Fibroblast of gingiva (primary cell): ENCODE data around the gene TESMIN.

Experiments
- DNase-seq: peaks from one replicate; pipeline ENCODE4 v3.0.0-alpha.2; 2011; ENCODE audit warnings: low read depth

The TESMIN gene

GRCh38 chr11:68751331-68751856 is at the start of gene TESMIN:
Gene TESMIN (minus strand): TSS chr11:68751520. CDS start chr11:68750660, 860 bp downstream.
- DNase-seq, result peak; percentile 33

DNA sequence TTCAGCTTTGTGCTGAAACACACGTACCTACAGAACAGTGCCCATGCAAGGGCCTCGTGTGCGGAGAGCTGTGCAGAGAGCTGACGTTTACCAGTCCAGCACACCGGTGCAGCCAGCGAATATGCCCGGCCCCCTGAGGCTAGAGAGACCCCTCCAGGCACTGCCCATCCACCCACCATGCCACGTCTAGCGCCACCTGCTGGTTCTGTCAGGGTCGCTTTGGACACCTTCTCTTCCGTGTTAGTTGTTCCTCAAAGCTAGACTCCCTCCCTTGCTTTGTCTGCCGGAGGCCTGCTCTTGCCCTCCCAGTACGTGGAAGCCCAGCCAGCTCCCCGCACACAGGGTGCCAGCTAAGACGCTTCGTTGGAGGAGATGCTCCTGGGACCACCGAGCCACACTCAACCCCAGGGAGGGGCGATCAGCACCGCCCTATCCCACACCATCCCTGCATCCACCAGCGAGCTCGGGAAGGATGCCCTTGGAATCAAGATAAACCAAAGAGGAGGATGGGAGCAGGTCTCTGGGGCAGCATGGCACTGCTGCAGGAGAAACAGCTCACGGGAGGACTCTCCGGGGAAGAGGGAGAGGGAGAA is 47.0 kb upstream of the TESMIN start:
- DNase-seq, result no peak

GRCh38 chr11:68796801-68797200 is 45.5 kb upstream of the TESMIN start:
- no peak for DNase-seq

DNA sequence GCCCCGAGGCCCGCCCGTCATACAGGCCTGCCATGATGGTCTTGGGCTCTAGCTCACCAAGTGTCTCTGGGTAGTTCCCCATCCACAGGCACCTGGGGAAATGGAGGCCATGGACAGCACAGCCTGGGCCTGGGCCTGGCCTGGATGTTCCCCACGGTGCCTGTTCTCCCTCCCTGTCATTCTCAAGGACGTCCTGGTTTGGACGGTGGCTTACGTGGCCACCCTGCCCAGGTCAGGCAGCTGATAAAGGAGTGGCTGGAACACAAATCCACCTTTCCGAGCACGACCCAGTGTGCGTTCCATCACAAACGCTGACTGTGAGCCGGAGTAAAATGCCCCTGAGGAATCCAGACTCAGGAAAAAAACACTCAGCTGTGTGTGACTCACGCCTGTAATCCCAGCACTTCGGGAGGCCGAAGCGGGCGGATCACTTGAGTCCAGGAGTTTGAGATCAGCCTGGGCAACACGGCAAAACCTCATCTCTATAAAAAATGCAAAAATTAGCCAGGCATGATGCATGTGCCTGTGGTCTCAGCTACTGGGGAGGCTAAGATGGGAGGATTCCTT is 41.2 kb upstream of the TESMIN start:
- no peak for DNase-seq

GRCh38 chr11:68784653-68785052 is 33.3 kb upstream of the TESMIN start:
- DNase-seq, result no peak

- DNase-seq, result no peak
These were observed 32.0 kb upstream of the TESMIN start for GRCh38 chr11:68783216-68783821.

DNA sequence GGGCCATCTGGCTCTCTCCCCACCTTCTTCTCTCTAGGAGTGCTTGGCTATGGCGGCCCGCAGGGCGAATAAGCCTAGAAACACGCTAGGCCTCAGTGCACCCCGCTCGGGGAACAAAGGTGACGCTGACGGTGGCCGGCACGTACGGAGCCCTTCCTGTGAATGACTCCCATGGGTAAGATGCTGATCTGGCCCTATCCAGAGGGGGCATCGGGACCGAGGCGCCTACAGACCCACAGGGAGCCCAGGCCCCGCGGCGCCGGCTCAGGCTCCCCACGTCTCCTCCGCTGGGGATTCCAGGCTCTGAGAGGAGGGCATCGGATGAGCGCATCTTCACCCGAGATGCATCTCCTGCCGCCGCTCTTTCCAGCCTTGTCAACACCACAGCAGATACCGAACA is 31.4 kb upstream of the TESMIN start:
- no peak for DNase-seq

- DNase-seq, result no peak
These were observed 29.5 kb upstream of the TESMIN start for GRCh38 chr11:68780829-68781228.

GRCh38 chr11:68778205-68778604 is 26.9 kb upstream of the TESMIN start:
- no peak for DNase-seq

DNA sequence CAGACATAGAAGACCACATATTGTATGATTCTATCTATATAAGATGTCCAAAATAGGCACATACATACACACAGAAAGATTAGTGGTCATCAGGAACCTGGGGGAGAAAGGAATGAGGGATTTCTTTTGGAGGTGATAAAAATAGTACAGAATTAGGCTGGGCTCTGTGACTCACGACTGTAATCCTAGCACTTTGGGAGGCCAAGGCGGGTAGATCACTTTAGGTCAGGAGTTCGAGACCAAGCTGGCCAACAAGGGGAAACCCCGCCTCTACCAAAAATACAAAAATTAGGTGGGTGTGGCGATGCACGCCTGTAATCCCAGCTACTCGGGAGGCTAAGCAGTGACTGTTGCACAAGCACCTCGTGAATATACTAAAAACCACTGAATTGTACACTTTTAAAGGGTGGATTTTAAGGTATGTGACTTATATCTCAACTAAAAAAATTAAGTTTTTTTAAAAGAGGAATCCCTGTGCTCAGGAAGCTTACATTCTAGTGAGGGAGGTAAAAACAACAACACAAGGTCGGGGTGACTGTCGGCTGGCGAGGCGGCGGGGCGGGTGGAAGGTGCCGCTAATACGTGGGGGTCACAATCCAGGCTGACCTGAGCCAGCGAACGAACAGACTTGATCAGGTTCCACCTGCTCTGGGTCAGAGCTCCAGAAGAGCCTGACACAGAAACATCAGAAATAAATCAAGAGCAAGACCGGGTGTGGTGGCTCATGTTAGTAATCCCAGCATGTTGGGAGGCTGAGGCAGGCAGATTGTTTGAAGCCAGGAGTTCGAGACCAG is 25.3 kb upstream of the TESMIN start:
- DNase-seq, result no peak

- no peak for DNase-seq
These were observed 24.6 kb upstream of the TESMIN start for GRCh38 chr11:68775951-68776388.

GRCh38 chr11:68774194-68774585 is 22.9 kb upstream of the TESMIN start:
- no peak for DNase-seq

GRCh38 chr11:68773521-68774193 is 22.3 kb upstream of the TESMIN start:
- DNase-seq, result no peak

DNA sequence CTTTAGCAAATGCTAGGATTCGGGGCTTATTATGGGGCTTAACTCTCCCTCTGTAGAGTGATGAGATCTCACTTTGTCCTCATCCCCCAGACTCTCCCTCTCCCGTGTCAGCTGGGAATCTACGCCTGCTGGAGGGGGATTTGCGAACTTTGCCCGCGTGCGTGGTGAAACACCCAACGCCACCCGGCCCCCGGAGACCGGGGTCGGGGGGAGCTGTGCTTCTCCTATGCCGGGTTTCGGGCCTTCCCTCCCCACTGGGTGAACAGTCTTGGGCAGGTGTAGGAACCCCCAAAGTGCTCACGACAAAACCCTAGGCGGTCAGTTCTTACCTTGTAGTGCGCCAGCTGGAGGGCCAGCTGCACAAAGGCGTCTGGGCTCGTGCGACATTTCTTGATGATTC is 21.6 kb upstream of the TESMIN start:
- DNase-seq, result no peak

DNA sequence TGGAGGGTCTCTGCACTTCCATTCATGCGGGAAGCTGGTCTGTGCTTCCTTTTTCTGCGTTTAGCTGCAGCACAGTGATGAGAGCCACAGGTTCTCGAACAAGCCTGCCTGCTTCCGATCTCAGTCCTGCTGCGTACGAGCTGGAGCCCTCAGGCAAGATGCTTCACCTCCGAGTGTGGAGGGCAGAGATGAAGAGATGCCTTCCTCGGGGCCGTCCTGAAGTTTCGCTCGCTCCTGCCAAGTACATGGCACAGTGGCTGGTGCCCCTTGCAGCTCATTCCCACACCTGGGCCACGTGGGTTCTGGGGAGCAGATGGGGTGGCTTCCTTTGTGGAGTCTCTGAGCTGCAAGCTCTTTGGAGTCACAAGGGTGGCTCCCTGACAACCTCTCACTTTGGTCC is 19.5 kb upstream of the TESMIN start:
- no peak for DNase-seq

- no peak for DNase-seq
These were observed 16.4 kb upstream of the TESMIN start for GRCh38 chr11:68767672-68768071.

DNA sequence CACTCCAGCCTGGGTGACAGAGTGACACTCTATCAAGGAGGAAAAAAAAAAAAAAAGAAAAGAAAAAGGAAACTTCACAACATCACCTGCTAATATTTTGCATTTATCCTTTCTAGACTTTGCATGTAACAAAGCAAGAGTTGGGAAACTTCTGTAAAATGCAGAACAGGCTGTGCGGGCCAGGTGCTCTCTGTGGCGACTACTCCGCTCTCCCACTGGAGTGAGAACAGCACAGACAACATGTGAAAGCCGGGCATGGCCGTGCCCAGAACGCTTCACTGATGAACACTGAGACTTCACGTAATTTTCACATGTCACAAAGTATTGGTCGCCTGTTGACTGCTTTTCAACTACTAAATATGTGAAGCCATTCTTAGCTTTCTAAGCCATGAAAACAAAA is 15.5 kb upstream of the TESMIN start:
- DNase-seq, result no peak

DNA sequence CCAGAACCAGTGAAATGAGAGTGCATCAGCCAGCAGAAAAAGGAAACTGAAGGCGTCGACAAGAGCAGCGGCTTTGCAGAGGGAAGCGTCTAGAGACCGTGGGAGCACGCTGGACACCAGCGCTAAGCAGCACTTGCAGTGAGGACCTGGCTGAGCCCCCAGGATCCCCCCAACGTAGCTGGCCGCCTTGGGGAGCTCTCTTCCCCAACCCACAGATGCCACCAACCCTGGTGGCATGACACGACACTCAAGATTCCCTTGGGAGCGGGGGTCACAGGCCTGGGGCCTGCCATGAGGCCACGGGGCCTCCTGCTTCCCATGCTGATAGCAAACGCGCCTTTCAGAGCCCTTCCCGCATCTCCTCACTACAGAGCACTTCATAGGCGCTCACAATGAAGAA is 13.4 kb upstream of the TESMIN start:
- no peak for DNase-seq

- DNase-seq, result no peak
These were observed 12.8 kb upstream of the TESMIN start for GRCh38 chr11:68763926-68764657.

DNA sequence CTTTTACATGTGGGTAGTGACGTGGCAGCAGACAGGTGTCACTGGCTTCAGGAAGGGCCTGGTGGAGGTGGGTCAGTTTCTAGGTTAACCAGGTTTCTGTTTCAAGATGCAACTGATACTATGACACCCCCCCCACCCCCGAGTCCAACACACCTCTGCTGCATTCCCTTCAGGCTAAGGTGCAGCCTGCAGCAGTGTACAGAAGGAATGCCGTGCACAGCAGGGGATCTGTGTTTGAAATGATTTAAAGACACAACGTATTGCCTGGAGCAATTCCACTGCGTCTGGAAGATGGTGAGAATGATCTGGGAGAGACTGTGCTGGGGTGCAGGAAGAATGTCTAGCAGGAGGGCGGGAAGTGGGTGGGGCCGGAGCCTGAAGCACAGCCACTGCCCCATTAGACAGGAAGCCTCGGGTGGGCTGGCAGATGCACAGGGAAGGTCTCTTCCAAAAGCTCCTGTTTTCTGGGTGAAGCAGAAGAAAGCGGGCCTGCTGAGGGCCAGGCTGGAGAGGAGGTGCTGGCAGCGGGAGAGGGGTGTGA is 11.9 kb upstream of the TESMIN start:
- DNase-seq, result no peak

GRCh38 chr11:68762481-68762880 is 11.2 kb upstream of the TESMIN start:
- DNase-seq, result no peak
